A549 (cell line): ENCODE results near the gene MSANTD1. TPM values are rescaled to one million over a fixed set of nuclear protein-coding genes. Genes with fewer than 3 reads are reported as not detected.

Experiments
- ATAC-seq, 2 experiments: fragments of 200-7000 bp in 1 of 2; fragments of >200 bp in 1 of 2; cut with Nextera tagmentation in 1 of 2; cut with Tn5 transposase in 1 of 2; 3 replicates each; pipeline versions ENCODE4 v1.8.0 to v1.9.1; 2018 to 2020; ENCODE audit warnings: mild to moderate bottlenecking in 1 of 2, moderate library complexity in 1 of 2
- CTCF ChIA-PET: fragments of 300-600 bp; sonication (Branson Sonifier 250); formaldehyde crosslinking; extraction: SDS; loops from one replicate; lab custom pipeline; 2021; ENCODE audit warnings: antibody characterized with exemption, inconsistent platforms; lab: Yijun Ruan, JAX
- POLR2A ChIA-PET: fragments of 350-600 bp; formaldehyde crosslinking; extraction: SDS; loops from one replicate; lab custom pipeline; 2021; ENCODE audit warnings: antibody characterized with exemption, inconsistent platforms; lab: Yijun Ruan, JAX
- DNase-seq, 2 experiments: peaks; one replicate each; pipeline versions ENCODE4 v3.0.0 to v3.0.0-alpha.2; 2011 to 2016; ENCODE audit warnings: low read depth in 1 of 2, low spot score in 1 of 2
- FAIRE-seq: peaks from 2 replicates; lab custom pipeline; 2011; peaks lifted over from hg19 to GRCh38; lab: Jason Lieb, UNC
- H3K27ac ChIP-seq, 2 experiments: fragments of >200 bp; sonication (Bioruptor Twin); formaldehyde crosslinking; 3 replicates each; pipeline ENCODE4 v1.5.1; 2016 to 2017
- H3K4me1 ChIP-seq: fragments of >200 bp; sonication (Bioruptor Twin); formaldehyde crosslinking; 3 replicates; pipeline ENCODE4 v1.6.1; 2016
- H3K4me2 ChIP-seq: fragments of >200 bp; sonication (Bioruptor Twin); formaldehyde crosslinking; 3 replicates; pipeline ENCODE4 v1.6.1; 2016
- H3K4me3 ChIP-seq: fragments of >200 bp; sonication (Bioruptor Twin); formaldehyde crosslinking; 3 replicates; pipeline ENCODE4 v1.5.1; 2016
- H3K9me3 ChIP-seq: fragments of >200 bp; sonication (Bioruptor Twin); formaldehyde crosslinking; 3 replicates; pipeline ENCODE4 v1.6.1; 2016
- CBX8 ChIP-seq: fragments of 200-600 bp; sonication (generic); IDR thresholded peaks from 2 replicates; pipeline ENCODE4 v1.6.1; 2016
- CEBPB ChIP-seq, 2 experiments: fragments of >200 bp in 1 of 2; sonication (Bioruptor Twin) in 1 of 2; formaldehyde crosslinking in 1 of 2; IDR thresholded peaks; 2 replicates each; pipeline ENCODE4 v1.6.1; 2012 to 2016
- CHD2 ChIP-seq: fragments of 150-350 bp; IDR thresholded peaks from 2 replicates; pipeline ENCODE4 v1.6.1; 2014; ENCODE audit warnings: low read length; ENCODE audit not compliant: partially characterized antibody
- EHF ChIP-seq: fragments of 250-450 bp; sonication (Bioruptor Pico); IDR thresholded peaks from 2 replicates; pipeline ENCODE4 v1.5.0; 2020; ENCODE audit warnings: mild to moderate bottlenecking
- EP300 ChIP-seq, 2 experiments: fragments of >200 bp; sonication (Bioruptor Twin); formaldehyde crosslinking; IDR thresholded peaks; 2 replicates in 1 of 2; 3 replicates in 1 of 2; pipeline ENCODE4 v1.6.1; 2016 to 2017
- ESRRA ChIP-seq: fragments of 150-350 bp; IDR thresholded peaks from 2 replicates; pipeline ENCODE4 v1.6.1; 2014; ENCODE audit warnings: mild to moderate bottlenecking, low read length, borderline replicate concordance
- GATA3 ChIP-seq: IDR thresholded peaks from 2 replicates; pipeline ENCODE4 v1.6.1; 2012; ENCODE audit warnings: borderline replicate concordance
- JUN ChIP-seq, 2 experiments: fragments of >200 bp; sonication (Bioruptor Twin); formaldehyde crosslinking; IDR thresholded peaks; 2 replicates in 1 of 2; 3 replicates in 1 of 2; pipeline ENCODE4 v1.6.1; 2016 to 2017
- KDM5A ChIP-seq: fragments of 200-600 bp; sonication (generic); IDR thresholded peaks from 2 replicates; pipeline ENCODE4 v1.6.1; 2016; ENCODE audit warnings: antibody characterized with exemption, mild to moderate bottlenecking
- NR3C1 ChIP-seq: fragments of >200 bp; sonication (Bioruptor Twin); formaldehyde crosslinking; IDR thresholded peaks from 3 replicates; pipeline ENCODE4 v1.6.1; 2017
- PBX3 ChIP-seq: IDR thresholded peaks from 2 replicates; pipeline ENCODE4 v1.6.1; 2012
- POLR2A ChIP-seq: IDR thresholded peaks from 2 replicates; pipeline ENCODE4 v1.6.1; 2012; ENCODE audit warnings: mild to moderate bottlenecking, low read length
- RAD21 ChIP-seq, 2 experiments: fragments of >200 bp in 1 of 2; sonication (Bioruptor Twin) in 1 of 2; formaldehyde crosslinking in 1 of 2; IDR thresholded peaks in 1 of 2; conservative IDR thresholded peaks in 1 of 2; 2 replicates in 1 of 2; 3 replicates in 1 of 2; pipeline ENCODE4 v1.6.1; 2012 to 2018; ENCODE audit warnings: inconsistent platforms in 1 of 2
- RARB ChIP-seq: fragments of 250-450 bp; sonication (Bioruptor Pico); IDR thresholded peaks from 2 replicates; pipeline ENCODE4 v1.8.0; 2021; ENCODE audit warnings: mild to moderate bottlenecking, moderate library complexity
- REST ChIP-seq: fragments of 200-600 bp; sonication (generic); IDR thresholded peaks from 2 replicates; pipeline ENCODE4 v1.6.1; 2016; ENCODE audit warnings: antibody characterized with exemption, mild to moderate bottlenecking, moderate library complexity
- SMC3 ChIP-seq: fragments of >200 bp; sonication (Bioruptor Twin); formaldehyde crosslinking; IDR thresholded peaks from 3 replicates; pipeline ENCODE4 v1.6.1; 2018; ENCODE audit warnings: inconsistent platforms
- USF2 ChIP-seq: fragments of 450-650 bp; IDR thresholded peaks from 2 replicates; pipeline ENCODE4 v1.6.1; 2014; ENCODE audit warnings: antibody characterized with exemption
- ZC3H11A ChIP-seq: fragments of 450-650 bp; IDR thresholded peaks from 2 replicates; pipeline ENCODE4 v1.6.1; 2014; ENCODE audit warnings: antibody characterized with exemption, mild to moderate bottlenecking
- ZNF302 ChIP-seq: fragments of 250-450 bp; sonication (Bioruptor Pico); IDR thresholded peaks from 2 replicates; pipeline ENCODE4 v1.9.0; 2021; ENCODE audit warnings: inconsistent platforms, mild to moderate bottlenecking, moderate library complexity
- WGBS: methylation state at CpG from one replicate; pipeline ENCODE4 v1.1.6; 2017; ENCODE audit errors: missing lambda C conversion rate; 5-methylcytosine and 5-hydroxymethylcytosine counted together
- polyA plus RNA-seq, 4 experiments: library from polyadenylated mRNA; depleted of rRNA in 3 of 4; stranded (reverse); fragments of >200 nt; fragmentation: RNase III in 1 of 4; extraction: RNeasy Plus Mini Kit Qiagen cat#74134 plus additional on column Dnase treatment in 1 of 4; gene quantifications; 2 replicates in 3 of 4; 3 replicates in 1 of 4; pipeline ENCODE4 v1.2.3, GENCODE V29; 2011 to 2017

The MSANTD1 gene
- polyA plus RNA-seq, 2 of the 4 experiments (the other 2 are of a cell fraction), result 0.08 to 0.12 TPM

- no peak for TF ChIP-seq REST
- TF ChIP-seq ZC3H11A, result no peak
Measured at GRCh38 chr4:3283916-3284315, 35.0 kb downstream of the MSANTD1 start (continued).

GRCh38 chr4:3284734-3285557, 36.0 kb downstream of the MSANTD1 start:
- ChIA-PET CTCF (interaction anchor here (1.6 kb wide), 1 partner anchor 158 kb away, joined by 4 read pairs; no protein-coding TSS in a partner anchor), POLR2A (no interaction called here)
- Histone ChIP-seq H3K9me3 (no peaks in the 10 kb centered on the region), H3K4me3 (no peak overlapping the region), H3K27ac (no peak overlapping the region), H3K4me2 (no peak overlapping the region), H3K4me1 (no peaks in the 10 kb centered on the region)
- FAIRE-seq, result no peak
- TF ChIP-seq ESRRA (no peak), EHF (CRISPR knock-in tag) (no peak), ZNF302 (CRISPR knock-in tag) (no peak), NR3C1 (no peak), CHD2 (no peak), SMC3 (no peak), RARB (CRISPR knock-in tag) (no peak), CBX8 (no peak), CEBPB (IDR thresholded peaks at IDR 0.05) (no peak), EP300 (IDR thresholded peaks at IDR 0.05) (no peak), USF2 (no peak), POLR2A (no peak), PBX3 (no peak), KDM5A (no peak), JUN (IDR thresholded peaks at IDR 0.05) (no peak), GATA3 (no peak), RAD21 (conservative IDR thresholded peaks at IDR 0.05 in 1 of 2, IDR thresholded peaks at IDR 0.05 in 1 of 2) (no peak)
- WGBS, result 69% methylated on average over 11 of the region's 24 CpGs
- DNase-seq, result no peak
- no peak for ATAC-seq
